Measurements from ENCODE around the gene NUDT3. TPM values are rescaled to one million over a fixed set of nuclear protein-coding genes. Genes with fewer than 3 reads are reported as not detected.

NUDT3 gene
- total RNA-seq, 1 experiment from 2014 or later = 25.2 TPM

Small RNA genes lying within 50 kb of the gene (microRNA-seq; reads per million reads assigned to microRNA genes)
- not detected for gene MIR6835 (ENCODE audit: borderline number of aligned reads)

Other genes with a start within 250 kb of the NUDT3 start
- 2.6 TPM for gene GRM4, start 246.6 kb downstream of the NUDT3 start, total RNA-seq (2021; ENCODE audit: unreplicated experiment)
- gene HMGA1, start 155.8 kb downstream of the NUDT3 start, total RNA-seq (2021; ENCODE audit: unreplicated experiment) = 2,459 TPM
- gene SMIM29, start 143.7 kb downstream of the NUDT3 start, total RNA-seq (2021; ENCODE audit: unreplicated experiment) = 25.1 TPM
- gene RPS10, start 33.4 kb upstream of the NUDT3 start, total RNA-seq (2021; ENCODE audit: unreplicated experiment) = 1,863 TPM
- 5.0 TPM for gene PACSIN1, start 73.4 kb upstream of the NUDT3 start, total RNA-seq (2021; ENCODE audit: unreplicated experiment)
- gene SPDEF, start 163.7 kb upstream of the NUDT3 start, total RNA-seq (2021; ENCODE audit: unreplicated experiment) = 0.39 TPM

Measured in HCT116 (cell line).